HG03045 (cell line): ENCODE data around the gene ALPP.
"Not testable (repeated sequence)": the region's sequence is repeated elsewhere in the genome, so short reads cannot be mapped to it uniquely, and the experiment has no call there.

Experiments used
- ATAC-seq: cut with Tn5 transposase; IDR thresholded peaks from one replicate; pipeline ENCODE4 v1.9.1; 2021; ENCODE audit warnings: mild to moderate bottlenecking, moderate library complexity; ENCODE audit not compliant: unreplicated experiment

ALPP gene

DNA sequence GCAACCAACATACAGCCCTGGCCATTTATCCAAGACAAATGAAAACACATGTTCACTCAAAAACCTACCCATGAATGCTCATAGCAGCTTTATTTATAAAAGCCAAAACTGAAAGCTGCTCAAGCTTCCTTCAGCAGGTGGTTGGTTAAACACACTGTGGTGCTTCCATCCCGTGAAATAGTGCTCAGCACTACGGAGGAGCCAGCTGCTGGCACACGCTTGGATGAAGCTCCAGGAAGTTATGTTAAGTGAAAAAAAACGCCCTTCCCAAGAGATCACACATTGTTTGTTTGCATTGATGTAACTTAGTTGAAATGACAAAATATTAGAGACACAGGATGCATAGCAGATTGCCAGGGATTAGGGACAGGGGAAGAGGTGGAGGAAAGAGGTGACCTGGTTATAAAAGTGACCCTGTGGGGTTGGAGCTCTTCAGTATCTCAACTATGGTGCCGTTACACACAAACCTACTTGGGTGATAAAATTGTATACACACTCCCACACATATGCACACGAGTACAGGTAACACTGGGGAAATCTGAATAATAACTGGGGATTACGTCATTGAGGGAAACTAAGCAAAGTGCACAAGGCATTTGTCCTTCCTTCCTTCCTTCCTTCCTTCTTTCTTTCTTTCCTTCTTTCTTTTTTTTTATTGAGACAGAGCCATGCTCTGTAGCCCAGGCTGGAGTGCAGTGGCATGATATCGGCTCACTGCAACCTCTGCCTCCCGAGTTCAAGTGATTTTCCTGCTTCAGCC lies 21.9 kb downstream of the ALPP start:
- no peak for ATAC-seq

DNA sequence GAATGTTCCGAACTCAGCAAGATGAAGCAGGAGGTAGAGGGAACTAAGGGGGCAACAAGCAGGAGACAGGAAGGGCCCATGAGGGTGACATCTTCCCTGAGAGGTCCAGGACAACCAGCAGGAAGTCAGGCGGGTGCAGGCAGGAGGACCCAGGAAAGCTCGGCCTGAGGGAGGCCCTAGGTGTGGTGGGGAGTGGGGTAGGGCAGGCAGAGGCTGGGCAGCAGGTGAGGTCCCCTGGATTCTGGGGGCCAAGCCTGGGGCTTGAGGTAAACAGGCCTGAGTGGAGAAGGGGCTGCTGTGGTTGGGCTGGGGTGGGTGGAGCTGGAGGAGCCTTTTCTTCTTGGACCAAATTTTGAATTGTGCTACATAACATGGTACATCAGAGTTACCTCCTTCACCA lies 24.0 kb downstream of the ALPP start:
- ATAC-seq: no peak

DNA sequence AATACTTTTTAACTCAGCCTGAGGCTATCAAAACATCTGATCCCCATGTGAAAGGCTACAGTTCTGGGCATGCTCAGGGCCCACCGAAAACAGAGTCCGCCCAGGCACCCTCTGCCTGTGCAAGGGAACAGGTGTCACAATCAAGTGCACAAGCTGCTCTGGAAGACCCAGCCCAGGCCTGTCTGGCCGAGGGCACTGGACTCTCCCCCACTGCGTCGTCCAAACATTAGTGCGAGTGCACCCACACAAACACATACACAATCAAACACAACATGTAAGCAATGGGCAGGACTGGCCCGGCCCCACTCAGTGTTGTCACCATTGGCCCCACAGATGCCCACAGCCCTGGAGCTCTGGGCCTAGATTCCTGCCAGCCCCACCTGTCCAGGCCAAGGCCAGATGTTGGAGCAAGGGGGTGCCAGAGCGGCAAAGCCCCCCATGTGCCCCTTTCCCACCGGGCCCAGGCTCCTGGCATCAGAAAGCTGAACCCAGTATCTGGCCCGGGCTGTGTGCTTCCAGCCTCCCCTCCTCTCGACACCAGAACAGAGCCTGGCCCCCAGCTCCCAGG lies 27.5 kb downstream of the ALPP start:
- no peak for ATAC-seq

DNA sequence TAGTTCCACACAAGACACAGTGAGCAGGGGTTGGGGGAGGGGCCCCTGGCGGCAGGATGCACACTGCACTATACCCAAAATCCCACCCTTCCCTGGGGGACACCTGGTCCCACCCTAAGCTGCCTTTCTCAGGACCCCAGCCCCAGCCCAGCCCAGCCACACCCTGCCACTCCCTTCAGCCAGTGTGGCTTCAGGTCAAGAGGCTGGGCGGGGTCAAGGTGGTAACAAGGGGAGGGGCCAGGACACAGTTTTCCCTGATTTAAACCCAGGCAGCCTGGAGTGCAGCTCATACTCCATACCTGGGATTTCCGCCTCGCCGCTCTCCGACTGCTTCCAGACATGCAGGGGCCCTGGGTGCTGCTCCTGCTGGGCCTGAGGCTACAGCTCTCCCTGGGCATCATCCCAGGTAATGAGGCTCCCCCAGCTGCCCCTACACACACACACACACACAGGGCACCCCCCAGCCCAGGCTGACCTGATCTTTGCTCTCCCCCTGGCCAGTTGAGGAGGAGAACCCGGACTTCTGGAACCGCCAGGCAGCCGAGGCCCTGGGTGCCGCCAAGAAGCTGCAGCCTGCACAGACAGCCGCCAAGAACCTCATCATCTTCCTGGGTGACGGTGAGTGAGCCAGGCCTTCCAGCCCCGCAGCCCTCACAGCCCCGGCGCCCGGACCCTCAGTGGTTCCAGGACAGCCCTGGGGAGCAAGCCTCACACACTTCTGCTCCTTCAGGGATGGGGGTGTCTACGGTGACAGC lies 28.2 kb downstream of the ALPP start, which contains the start of gene ALPG:
Gene ALPG (plus strand): TSS at position 289 of the 755 bp plus-strand sequence. CDS start 51 bp downstream, at position 340.
- no peak for ATAC-seq

DNA sequence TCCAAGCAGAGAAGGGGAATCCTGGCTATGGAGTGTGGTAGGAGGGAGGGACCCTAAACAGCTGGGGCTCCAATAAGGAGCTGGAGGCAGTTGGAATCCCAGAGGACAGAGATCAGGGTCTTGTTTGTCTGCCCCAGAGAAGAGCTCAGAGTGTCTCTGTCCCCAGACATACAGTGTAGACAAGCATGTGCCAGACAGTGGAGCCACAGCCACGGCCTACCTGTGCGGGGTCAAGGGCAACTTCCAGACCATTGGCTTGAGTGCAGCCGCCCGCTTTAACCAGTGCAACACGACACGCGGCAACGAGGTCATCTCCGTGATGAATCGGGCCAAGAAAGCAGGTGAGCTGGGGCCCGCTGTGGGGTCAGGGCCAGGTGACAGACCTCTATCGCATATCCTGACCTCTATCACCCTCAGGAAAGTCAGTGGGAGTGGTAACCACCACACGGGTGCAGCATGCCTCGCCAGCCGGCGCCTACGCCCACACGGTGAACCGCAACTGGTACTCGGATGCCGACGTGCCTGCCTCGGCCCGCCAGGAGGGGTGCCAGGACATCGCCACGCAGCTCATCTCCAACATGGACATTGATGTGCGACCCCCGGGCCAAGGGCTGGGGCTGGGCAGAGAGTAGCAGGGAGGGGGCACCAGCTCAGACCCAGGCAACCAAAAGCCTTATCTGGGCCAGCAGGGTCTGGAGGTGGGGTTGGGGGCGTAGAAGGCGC lies 29.0 kb downstream of the ALPP start:
- not testable (repeated sequence) for ATAC-seq

DNA sequence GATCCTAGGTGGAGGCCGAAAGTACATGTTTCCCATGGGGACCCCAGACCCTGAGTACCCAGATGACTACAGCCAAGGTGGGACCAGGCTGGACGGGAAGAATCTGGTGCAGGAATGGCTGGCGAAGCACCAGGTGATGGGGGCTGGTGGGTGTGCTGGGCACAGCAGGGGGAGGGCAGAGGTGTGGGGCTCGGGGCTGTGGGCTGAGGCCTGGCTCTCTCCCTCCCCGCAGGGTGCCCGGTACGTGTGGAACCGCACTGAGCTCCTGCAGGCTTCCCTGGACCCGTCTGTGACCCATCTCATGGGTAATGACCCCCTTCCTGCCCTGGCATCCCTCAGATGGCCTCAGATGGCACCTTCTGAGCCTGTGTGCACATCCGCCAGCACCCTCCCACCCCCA lies 29.7 kb downstream of the ALPP start:
- ATAC-seq: not testable (repeated sequence)

DNA sequence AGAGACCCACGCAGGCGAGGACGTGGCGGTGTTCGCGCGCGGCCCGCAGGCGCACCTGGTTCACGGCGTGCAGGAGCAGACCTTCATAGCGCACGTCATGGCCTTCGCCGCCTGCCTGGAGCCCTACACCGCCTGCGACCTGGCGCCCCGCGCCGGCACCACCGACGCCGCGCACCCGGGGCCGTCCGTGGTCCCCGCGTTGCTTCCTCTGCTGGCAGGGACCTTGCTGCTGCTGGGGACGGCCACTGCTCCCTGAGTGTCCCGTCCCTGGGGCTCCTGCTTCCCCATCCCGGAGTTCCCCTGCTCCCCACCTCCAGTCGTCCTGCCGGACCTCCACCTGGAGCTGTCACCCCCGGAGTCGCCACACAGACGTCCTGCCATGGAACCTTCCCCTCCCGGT lies 31.1 kb downstream of the ALPP start:
- ATAC-seq: not testable (repeated sequence)

DNA sequence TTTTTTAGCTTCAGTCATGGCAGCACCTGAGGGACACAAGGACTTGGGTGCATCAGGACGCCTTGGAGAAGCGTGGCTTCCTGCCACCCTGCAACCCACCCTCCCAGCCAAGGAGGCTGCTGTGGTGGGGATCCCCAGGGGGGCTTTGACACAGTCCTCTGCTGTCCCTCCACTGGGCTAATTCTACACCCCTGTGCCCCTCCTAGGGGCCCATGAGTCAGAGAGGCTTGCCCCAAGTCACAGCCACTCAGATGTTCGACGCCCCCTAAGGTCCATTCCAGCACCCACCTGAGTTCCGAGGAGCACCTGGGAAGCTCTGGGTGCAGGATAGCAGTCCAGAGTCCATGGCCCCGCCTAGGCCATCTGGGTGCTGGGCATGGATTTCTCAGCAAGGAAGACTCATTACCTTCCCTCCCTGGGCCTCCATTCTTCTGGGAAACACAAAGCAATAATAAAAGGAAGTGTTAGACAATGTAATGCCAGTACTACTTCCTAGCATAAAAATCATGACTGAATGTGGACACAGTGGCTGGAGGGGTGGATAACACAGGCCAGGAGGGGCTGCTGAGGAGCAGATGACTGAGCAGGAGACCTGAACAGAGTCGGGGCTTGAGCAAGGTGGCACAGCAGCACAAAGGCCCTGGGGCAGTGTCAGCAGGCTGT lies 31.8 kb downstream of the ALPP start:
- no peak for ATAC-seq

DNA sequence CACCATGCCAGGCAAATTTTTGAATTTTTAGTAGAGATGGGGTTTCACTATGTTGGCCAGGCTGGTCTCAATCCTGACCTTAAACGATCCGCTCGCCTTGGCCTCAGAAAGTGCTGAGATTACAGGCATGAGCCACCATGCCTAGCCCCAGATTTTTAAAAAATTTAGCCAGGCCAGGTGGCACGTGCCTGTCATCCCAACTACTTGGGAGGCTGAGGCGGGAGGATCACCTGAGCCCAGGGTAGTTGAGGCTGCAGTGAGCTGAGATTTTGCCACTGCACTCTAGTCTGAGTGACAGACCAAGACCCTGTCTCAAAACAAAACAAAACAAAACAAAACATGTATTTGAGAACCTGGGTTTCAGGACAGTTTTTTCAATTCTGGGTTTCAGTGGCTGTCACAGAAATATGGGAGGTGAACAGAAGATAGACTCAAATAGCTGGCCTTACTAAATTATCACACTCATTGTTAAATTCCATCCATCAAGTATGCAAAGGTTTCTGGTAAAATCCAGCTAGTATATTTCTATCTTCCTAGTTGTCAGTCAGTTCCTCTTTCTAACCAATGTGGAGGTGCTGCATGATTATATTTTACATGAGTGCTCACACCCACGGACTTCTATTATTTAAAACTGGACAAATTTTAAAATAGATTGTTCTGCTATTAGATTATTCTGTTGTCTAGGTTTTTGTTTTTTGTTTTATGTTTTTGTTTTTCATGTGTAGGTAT lies 33.5 kb downstream of the ALPP start:
- ATAC-seq: no peak

DNA sequence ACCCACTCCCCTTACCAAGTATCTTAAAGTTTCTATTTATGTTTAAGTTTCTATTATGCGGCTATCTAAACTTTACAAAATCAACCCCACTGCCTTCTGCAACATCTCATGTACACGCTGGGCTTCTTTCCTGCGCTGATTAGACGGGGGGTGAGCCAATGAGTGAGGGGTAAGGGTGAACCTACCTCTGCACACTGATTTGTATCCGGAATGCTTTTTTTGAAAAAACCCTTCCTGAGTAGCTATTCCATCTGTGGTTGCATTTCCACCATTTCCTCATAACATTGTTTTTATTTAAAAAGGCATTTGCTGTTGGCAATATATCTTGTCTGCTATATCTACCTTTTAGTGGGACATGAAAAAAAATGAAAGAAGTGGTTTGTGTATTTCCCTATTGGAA lies 34.4 kb downstream of the ALPP start:
- no peak for ATAC-seq

DNA sequence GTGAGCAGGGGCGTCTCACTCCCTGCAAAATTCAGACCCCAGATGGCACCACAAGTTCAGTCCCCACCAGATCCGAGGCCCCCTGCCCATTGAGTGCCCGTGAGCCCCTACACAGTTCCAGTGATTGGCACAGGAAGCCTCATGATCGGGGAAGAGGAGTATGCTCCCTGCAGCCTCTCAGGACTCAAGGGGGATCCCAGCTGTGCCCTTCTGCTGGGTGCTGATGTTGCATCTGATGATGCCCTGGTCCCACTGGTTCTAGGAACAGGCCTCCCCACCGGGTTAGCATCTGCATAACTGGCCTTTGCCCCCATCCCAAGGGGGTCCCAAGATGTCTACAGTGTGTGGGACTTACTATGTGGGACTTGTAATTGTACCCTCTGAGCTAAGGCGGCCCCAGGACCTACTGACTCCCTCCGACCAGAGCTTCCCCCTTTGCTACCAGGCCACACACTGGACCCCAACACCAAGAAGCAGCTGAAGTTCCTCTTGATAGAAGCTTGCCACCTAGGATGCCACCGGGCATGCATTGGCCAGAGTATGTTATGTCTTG lies 36.7 kb downstream of the ALPP start:
- ATAC-seq: no peak

DNA sequence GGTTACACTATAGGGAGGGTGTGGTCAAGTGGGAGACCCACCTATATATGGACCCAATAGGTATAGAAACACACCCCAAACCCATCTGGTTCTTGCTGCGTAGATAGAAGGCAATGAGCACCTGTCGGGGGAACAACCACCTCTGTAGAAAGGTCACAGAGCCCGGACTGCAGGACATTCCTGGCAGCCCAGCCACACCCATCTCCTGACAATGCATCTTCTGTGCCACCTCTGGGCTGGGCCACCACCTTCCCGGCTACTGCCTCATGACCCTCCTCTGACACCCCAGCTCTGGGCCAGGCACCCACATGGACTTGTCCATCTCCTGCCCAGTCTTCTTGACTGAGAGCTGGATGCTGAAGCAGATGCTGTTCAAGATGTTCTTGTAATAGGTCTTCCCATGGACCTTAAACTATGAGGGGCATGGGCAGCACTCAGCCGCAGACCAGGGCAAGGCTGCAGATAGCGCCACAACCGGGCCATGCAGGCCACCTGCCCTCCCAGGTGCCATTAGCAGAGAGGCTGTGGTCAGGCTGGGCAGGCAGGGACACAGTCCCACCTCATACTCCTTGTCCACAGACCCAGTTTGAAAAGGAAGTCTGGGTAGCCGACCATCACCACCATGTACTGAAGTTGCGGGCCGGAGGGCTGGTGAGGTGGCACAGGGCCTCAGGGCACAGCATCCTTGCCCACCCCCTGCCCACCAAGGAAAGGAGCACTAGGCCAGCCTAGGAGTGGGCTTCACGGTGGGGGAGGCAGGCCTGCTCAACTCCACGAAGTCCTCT lies 37.4 kb downstream of the ALPP start:
- no peak for ATAC-seq

DNA sequence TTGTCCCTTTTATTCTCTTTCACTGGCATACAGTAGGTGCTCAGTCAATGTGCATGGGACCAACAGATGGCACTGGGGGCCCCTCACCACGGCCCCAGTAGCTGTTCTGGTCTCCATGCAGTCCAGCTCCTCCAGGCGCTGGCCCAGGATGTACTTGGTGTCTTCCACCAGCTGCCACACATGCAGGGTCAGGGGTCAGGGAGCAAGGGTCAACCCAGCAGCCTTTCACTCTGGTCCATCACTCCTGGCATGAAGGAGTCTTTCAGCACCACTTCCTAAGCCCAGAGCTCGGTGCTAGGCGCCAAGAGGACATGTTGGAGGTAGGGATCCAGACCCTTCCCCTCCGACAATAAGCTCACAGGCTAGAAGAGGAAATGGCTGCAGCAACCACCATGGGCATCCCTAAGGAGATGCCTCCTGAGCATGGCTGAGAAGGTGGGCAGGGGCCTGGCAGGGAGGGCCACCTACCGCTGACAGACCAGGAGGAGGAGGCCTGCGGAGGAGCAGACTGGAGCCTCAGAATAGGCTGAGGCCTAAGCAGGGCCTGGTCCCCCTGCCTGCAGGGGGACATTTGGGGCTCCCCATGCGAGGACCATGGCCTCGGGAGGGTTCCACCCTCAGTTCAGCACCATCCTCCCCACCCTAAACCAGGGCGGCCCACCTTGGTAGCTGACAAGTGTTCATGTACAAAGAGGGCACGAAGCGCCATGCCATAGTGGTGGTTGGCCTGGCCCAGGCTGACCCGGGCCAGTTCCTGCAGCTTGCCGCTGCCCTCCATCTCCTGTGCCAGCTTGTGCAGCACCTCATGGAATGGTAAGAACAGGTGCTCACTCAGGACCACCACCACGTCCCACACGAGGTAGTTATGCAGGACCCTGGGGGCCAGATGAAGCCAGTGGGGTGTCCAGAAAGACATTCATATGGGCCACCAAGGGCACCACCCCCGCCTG lies 38.2 kb downstream of the ALPP start:
- no peak for ATAC-seq

DNA sequence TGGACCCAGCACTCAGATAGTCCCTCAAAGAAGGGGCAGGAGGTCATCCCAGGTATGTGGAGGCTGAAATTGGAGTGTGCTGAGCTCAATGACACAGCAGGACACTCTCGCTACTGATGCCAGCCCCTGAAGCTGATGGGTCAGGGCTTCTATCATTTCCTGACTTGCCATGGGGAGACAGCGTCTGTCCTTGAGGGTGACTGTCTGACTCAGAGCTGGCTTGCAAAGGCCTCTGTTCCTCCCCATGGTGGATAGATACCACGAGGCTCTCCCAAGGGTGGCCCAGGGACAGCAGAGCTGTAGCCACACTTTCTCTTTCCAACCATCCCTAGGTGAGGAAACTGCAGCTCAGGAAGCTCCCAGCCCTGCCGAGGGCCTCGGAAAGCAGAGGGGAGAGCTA lies 38.9 kb downstream of the ALPP start:
- ATAC-seq: no peak

DNA sequence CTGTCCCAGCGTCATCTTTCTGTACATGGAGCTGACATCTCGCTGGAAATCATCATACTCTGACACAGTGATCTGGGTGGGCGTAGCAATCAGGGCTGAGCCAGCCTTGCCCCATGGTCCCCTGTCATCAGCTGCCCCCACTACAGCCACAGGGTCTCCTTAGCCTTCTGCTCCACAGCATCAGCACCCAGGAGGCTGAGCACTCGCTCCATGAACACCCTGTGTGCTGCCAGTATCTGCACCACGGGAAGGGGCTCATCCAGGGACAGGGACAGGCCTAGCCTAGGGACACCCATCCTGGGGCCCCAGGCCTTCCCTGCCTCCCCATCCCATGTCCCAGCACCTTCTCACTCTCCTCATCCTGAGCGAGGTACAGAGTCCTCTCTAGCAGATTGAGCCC lies 39.5 kb downstream of the ALPP start:
- ATAC-seq: no peak

DNA sequence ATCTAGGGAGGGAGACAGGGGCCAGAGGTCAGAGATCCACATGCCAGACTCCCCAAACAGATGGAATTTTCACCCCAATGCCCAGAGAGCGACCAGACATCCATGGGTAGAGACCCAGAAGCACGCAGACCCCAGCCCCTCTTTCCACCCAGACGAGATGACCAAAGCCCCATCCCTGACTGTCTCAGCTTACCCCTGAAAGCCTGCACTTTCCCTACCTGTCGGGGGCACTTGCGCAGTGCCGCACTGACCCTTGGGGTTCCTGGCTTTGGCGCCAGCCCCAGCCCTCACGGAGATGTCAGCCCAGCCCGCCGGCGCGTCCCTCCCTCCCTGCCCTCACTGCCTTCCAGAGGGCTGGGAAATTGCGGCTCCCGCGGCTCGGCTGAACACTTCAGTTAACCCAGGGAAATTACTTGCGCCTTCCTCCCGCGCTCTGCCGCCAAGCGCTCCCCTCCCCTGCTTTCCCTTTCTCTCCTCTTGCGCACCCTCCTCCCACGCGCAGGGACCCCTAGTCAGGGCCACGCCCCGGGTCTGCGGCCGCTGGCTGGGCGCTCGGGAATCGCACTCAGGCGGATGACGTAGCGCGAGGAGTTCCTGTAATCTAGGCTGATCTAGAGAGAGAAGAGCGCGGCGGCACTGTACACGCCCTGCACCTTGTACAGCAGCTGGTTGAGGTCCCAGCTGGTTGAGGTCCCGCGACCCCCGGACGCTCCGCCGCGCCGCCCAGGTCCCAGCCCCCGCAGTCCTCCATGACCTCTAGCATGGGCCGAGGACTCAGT lies 40.1 kb downstream of the ALPP start:
- no peak for ATAC-seq
